ENCODE results near the gene DNAJC5.

GRCh38 chr20:63946986-63947637 is 52.2 kb downstream of the DNAJC5 start:
- TF ChIP-seq CTCF (IDR thresholded peaks at IDR 0.05): no peak
- TF ChIP-seq POLR2A (IDR thresholded peaks at IDR 0.05): no peak

Data from body of pancreas (tissue), 4 donors.